OCI-LY3 (cell line): ENCODE measurements around the gene FRRS1L.
A peak's percentile ranks its signal among the peaks of the same experiment; 100 is the strongest.

ENCODE experiments used
- H2AFZ ChIP-seq: fragments of 200-600, 300-600 bp; shearing (Covaris generic); 2 replicates; pipeline ENCODE4 v1.6.0; 2014; ENCODE audit warnings: antibody characterized with exemption, low read depth, low read length
- H3K27ac ChIP-seq: fragments of 200-600, 300-600 bp; sonication (generic); 2 replicates; pipeline ENCODE4 v1.5.1; 2014; ENCODE audit warnings: mild to moderate bottlenecking, low read length, moderate library complexity, mixed read lengths
- H3K27me3 ChIP-seq: fragments of 200-600, 300-600 bp; sonication (generic); 2 replicates; pipeline ENCODE4 v1.6.1; 2014; ENCODE audit warnings: low read depth, low read length, mixed read lengths
- H3K36me3 ChIP-seq: fragments of 200-600, 300-600 bp; sonication (generic); replicated peaks from 2 replicates; pipeline ENCODE3; 2014; ENCODE audit warnings: low read depth, low read length, mixed read lengths
- H3K4me1 ChIP-seq: fragments of 300-600, 200-600 bp; sonication (generic); 2 replicates; pipeline ENCODE4 v1.6.1; 2014; ENCODE audit warnings: low read length, mixed read lengths
- H3K4me2 ChIP-seq: fragments of 200-600, 300-600 bp; sonication (generic); 2 replicates; pipeline ENCODE4 v1.6.1; 2014; ENCODE audit warnings: low read length, mixed read lengths
- H3K4me3 ChIP-seq: fragments of 300-600, 200-600 bp; sonication (generic); 2 replicates; pipeline ENCODE4 v1.5.1; 2014; ENCODE audit warnings: antibody characterized with exemption, mild to moderate bottlenecking, low read length, moderate library complexity
- H3K79me2 ChIP-seq: fragments of 300-600, 200-600 bp; shearing (Covaris generic); 2 replicates; pipeline ENCODE4 v1.6.1; 2014; ENCODE audit warnings: mild to moderate bottlenecking, low read length, mixed read lengths
- H3K9ac ChIP-seq: fragments of 300-600, 200-600 bp; shearing (Covaris generic); 2 replicates; pipeline ENCODE4 v1.6.0; 2014; ENCODE audit warnings: mild to moderate bottlenecking, low read length, moderate library complexity
- H3K9me3 ChIP-seq: fragments of 200-600, 300-600 bp; shearing (Covaris generic); 2 replicates; pipeline ENCODE4 v1.6.1; 2014; ENCODE audit warnings: low read length, mixed read lengths; ENCODE audit not compliant: insufficient read depth
- H4K20me1 ChIP-seq: fragments of 200-600, 300-600 bp; sonication (generic); 2 replicates; pipeline ENCODE4 v1.6.1; 2016; ENCODE audit warnings: low read length, mixed read lengths; ENCODE audit not compliant: insufficient read depth
- CTCF ChIP-seq: fragments of 200-600, 300-600 bp; sonication (generic); IDR thresholded peaks from 2 replicates; pipeline ENCODE4 v1.5.1; 2014; ENCODE audit warnings: antibody characterized with exemption, low read length, low read depth
- EZH2phosphoT487 ChIP-seq: fragments of 200-600 bp; shearing (Covaris generic); IDR thresholded peaks from 2 replicates; pipeline ENCODE4 v1.6.1; 2018; ENCODE audit warnings: antibody characterized with exemption, mixed run types, low read depth

Gene FRRS1L

GRCh38 chr9:109119439-109120203 lies 47.4 kb downstream of the FRRS1L start, which contains the start of gene TMEM245:
TMEM245 (minus strand) TSS chr9:109119947; CDS start chr9:109119913, 34 bp downstream.
- H3K9me3 ChIP-seq, result no peaks in the 10 kb centered on the region
- peaks cover 50% of the 10 kb centered on the region for H3K79me2 ChIP-seq
- peak within 1 kb of the TSS; percentile 90 for H2AFZ ChIP-seq
- H3K4me1 ChIP-seq, result peaks cover 32% of the 10 kb centered on the region
- H3K27ac ChIP-seq, result peak within 1 kb of the TSS; percentile 36
- no peaks in the 10 kb centered on the region for H3K27me3 ChIP-seq
- H4K20me1 ChIP-seq, result peaks cover 36% of the 10 kb centered on the region
- H3K36me3 ChIP-seq, result peaks cover 13% of the 10 kb centered on the region
- peak within 1 kb of the TSS; percentile 93 for H3K4me3 ChIP-seq
- TF ChIP-seq CTCF (no peak), EZH2phosphoT487 (no peak)
- peak within 1 kb of the TSS; percentile 79 for H3K9ac ChIP-seq
- peak within 1 kb of the TSS; percentile 93 for H3K4me2 ChIP-seq

GRCh38 chr9:109118808-109119438 lies 48.1 kb downstream of the FRRS1L start:
- Histone ChIP-seq H3K27ac (no peak overlapping the region), H3K36me3 (peaks cover 13% of the 10 kb centered on the region), H3K9ac (peak overlapping the region; percentile 74), H3K79me2 (peaks cover 57% of the 10 kb centered on the region), H3K4me2 (peak overlapping the region; percentile 89), H3K27me3 (no peaks in the 10 kb centered on the region), H4K20me1 (peaks cover 43% of the 10 kb centered on the region), H3K4me3 (peak overlapping the region; percentile 93), H3K4me1 (peaks cover 32% of the 10 kb centered on the region), H2AFZ (no peak overlapping the region), H3K9me3 (no peaks in the 10 kb centered on the region)
- no peak for TF ChIP-seq EZH2phosphoT487
- no peak for TF ChIP-seq CTCF

GRCh38 chr9:109117856-109118807 lies 48.9 kb downstream of the FRRS1L start:
- Histone ChIP-seq H3K79me2 (peaks cover 65% of the 10 kb centered on the region), H3K9ac (peak overlapping the region; percentile 74), H3K27ac (no peak overlapping the region), H3K36me3 (peaks cover 13% of the 10 kb centered on the region), H3K4me2 (peak overlapping the region; percentile 89), H3K4me3 (peak overlapping the region; percentile 93), H3K4me1 (peaks cover 25% of the 10 kb centered on the region), H2AFZ (no peak overlapping the region), H4K20me1 (peaks cover 49% of the 10 kb centered on the region), H3K9me3 (no peaks in the 10 kb centered on the region), H3K27me3 (no peaks in the 10 kb centered on the region)
- TF ChIP-seq CTCF (no peak), EZH2phosphoT487 (no peak)
